Activated CD8-positive, alpha-beta memory T cell treated with anti-CD3 and anti-CD28 coated beads, Interleukin-2, amount 50 U/mL, for 1 hour (primary cell): ENCODE measurements around the gene VAC14.

Experiments used
- DNase-seq: peaks from one replicate; pipeline ENCODE4 v3.0.0-alpha.2; 2020; ENCODE audit errors: extremely low read depth

VAC14 gene

GRCh38 chr16:70708366-70709246 lies 92.4 kb downstream of the VAC14 start:
- DNase-seq, result no peak

DNA sequence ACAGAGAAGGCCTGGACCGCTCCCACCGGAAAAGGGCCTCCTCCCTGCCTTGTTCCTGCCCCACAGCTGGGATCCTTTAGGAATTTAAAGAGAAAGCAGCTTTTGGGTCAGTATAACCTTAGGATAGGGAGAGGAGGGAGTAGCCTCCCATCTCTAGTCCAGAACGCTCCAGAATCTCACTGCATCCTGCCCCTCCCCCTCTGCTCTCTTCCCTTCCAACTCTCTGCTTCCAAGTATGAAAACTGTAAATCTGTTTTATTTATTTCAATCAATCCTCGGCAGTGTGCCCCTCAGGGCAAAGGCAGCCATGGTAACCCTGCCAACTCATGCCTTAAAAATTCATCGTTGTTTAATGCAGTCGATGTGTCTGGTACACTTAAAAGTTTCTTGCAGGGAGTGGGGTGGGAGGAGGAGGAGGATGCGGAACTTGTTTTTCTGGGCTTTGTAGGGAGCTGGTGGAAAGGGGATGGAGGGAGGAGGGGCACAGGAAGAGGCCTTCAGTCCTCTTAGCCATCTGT lies 94.0 kb downstream of the VAC14 start:
- no peak for DNase-seq

DNA sequence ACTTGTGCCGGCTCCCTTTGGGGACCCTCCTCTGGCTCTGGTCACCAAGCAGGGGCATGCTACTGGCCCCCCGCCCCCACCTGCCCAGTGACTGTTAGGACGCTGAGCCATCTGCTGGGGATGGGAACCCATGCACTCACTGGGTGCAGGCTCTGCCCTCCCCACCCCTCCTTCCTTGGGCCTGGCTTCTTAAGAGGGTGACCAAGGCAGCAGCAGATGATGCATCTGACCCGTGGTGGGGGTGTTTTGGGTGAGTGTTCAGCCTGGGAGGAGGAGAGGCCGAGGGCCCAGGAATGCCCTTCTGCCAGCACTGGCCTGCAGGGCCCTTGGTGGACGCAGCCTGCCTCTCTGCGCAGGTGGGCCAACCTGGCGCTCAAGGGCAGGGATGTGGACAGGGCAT lies 95.9 kb downstream of the VAC14 start:
- no peak for DNase-seq

GRCh38 chr16:70704586-70704985 lies 96.4 kb downstream of the VAC14 start:
- DNase-seq, result no peak

GRCh38 chr16:70703835-70704381 lies 97.0 kb downstream of the VAC14 start:
- DNase-seq, result no peak

DNA sequence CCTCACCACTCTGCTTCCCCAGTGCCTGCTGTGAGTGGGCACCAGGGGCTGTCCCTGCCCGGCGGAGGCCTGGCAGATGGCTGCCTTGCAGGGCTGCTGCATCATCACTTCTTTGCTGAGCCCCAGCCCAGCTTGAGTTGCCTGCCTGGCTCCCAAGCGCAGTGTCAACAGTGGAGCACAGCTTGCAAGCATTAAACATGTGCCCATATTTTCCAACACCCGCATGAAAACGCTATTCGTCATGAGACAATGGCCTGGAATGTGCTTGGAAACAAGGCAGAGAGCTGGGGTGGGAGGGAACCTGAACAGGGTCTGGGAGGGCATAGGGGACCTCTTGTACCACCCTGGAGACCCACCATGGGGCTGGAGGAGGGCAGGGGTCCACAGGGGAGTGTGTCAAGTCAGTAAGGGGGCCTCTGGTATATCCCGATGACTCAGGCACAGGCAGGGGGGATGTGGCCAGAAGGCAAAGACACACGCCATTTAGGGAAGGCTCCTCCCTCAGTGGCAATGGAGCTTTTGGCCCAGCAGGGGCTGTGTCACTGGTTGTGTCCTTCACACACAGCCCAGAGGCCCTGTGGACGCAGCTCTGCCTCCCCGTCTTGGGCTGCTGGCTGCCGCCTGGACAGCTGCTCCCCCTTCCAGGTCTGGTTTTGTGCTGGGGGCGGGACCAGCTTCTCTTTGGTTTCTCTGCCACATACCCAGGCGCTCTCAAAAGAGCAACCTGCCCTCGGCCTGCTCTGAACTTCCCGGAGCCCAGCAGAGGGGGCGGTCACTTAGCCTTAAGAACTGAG lies 97.7 kb downstream of the VAC14 start:
- no peak for DNase-seq

- DNase-seq, result no peak
Measured at GRCh38 chr16:70702624-70703023, 98.3 kb downstream of the VAC14 start.

- no peak for DNase-seq
Measured at GRCh38 chr16:70701998-70702397, 99.0 kb downstream of the VAC14 start.

DNA sequence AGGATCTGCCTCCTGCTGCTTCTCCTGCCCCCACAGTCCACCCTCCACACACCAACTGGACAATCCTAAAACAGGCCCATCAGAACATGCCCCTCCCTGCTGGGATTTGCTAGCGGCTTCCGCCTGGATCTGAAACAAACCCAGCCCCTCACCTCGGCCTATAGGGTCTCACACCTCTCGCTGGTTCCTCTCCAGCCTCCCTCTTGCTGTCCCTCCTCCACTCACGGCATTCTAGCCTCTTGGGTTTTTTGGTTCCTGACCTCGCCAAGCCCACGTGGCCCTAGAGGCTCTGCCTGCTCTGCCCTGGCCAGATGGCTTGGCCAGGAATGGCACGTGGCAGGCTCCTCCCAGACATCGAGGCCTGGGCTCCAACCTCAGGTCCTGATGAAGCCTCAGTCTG lies 99.4 kb downstream of the VAC14 start:
- no peak for DNase-seq

- DNase-seq, result no peak
Measured at GRCh38 chr16:70701036-70701435, 99.9 kb downstream of the VAC14 start.

GRCh38 chr16:70700101-70701020 lies 100.6 kb downstream of the VAC14 start:
- DNase-seq, result no peak

- no peak for DNase-seq
Measured at GRCh38 chr16:70699696-70700095, 101.3 kb downstream of the VAC14 start.

DNA sequence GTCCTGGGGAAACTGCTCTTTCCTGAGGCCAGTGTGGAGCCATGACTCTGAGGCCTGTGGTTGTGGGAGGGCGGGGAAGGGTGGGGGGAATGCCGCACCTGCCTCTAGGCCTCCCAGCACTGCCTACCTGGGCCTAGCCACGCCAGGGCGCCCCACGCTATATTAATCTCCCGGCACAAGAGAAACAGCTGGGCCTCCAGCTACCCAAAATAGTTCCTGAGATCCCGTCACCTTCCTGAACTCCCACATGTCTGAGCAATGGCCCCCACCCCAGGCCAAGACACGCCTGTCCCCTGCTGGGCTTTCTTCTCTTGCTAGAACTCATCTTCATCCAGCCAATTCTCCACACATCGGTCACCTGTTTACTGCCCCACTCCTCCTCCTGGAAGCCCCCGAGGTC lies 102.1 kb downstream of the VAC14 start:
- no peak for DNase-seq

DNA sequence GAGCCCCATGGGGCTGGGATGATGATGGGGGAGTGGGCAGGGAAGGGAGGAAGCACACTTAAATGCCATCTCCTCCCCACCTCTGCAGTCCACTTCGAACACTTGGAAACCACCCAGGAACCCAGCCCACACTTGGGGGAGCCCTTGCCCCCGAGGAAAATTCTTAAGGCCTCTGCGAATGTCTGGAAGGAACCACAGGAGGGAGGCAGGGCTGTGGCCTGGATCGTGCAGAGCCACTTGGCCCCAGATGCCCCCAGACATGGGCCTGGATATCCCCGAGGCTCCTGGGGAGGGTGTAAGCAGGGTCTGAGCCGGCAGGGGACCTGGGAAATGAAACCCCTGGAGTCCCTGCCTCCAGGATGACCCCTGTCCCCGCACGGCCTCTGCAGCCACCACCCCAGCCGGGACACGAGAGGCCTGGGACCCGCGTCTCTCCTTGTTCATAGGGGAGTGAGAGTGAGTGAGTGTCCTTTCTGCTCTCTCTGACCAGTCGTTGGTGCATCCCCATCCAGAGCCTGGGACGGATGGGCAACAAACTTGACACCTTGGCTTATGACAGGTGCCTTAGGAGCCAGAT lies 103.3 kb downstream of the VAC14 start:
- no peak for DNase-seq

DNA sequence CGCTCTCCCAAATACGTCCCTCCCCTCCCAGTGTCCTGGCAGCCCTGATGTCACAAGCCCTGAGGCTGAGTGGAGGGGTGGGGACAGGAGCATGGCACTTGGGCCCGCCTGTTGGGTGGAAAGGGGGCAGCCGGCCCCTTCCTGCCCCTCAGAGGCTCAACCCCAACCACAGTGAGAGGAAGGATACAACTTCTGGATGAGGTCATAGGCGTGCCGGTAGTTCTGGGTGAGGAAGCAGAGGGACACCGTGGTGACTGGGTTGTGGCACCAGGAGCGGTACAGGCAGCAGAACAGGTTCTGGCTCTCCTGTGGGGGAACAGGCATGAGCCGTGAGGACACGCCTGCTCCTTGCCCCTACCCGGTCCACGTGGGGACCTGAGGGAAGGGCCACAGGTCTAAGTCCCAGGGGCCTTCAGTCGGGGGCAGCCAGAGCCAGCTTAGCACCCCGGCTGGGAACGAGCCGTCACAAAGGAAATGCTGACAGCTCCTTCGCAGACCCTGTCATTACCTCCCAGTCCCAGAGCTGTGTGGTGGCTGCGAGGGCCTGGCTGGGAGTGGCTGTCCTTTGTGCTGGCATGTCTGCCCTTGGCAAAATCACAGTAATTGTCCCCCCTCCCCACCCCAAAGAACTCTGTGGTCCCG lies 103.9 kb downstream of the VAC14 start:
- DNase-seq, result no peak

DNA sequence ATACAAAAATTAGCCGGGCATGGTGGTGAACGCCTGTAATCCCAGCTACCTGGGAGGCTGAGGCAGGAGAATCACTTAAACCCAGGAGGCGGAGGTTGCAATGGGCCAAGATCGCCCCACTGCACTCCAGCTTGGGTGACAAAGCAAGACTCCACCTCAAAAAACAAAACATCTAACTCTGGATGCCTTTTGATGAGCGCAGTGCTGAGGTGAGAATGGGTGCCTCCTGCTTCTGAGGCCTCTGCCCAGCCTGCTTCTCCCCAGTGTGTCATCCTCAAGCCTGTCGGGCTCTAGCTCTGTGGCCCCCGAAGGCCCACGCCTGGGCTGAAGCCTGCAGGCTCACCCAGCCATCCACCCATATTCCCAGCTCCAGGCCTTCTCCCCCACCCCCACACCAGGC lies 104.6 kb downstream of the VAC14 start:
- DNase-seq, result no peak

DNA sequence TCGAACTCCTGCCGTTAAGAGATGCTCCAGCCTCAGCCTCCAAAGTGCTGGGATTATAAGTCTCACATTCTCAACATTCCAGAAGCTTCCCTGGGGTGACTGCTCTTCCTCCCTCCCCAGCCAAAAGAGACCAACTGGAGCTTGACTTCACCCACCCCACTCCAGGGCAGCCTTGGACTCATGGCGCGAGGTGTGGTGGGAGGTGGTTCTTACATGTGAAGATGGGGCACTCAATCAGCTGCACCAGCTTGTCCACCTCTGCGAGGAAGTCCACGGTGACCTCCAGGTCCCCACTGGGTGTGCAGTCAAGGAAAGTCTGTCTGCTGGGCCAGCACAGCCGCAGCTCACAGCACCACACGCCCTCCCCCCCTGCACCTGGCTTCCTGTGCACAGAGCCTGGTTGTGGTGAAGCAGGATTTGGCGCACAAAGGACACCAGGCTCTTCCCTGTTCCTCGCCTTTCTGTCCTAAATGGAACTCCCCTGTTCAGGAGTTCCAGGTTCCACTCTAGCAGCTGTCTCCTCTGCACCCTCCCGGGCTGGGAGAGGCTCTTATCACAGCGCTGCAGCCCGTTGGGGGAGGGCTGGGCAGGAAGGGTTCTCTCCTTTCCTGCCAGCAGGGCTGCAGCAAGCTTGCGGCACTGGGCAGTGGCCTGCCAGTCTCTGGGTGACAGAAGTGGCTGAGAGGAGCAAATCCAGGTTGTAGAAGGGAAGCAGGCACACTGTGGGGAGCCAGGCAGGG lies 105.5 kb downstream of the VAC14 start:
- no peak for DNase-seq

- DNase-seq, result no peak
Measured at GRCh38 chr16:70694868-70695218, 106.1 kb downstream of the VAC14 start.

DNA sequence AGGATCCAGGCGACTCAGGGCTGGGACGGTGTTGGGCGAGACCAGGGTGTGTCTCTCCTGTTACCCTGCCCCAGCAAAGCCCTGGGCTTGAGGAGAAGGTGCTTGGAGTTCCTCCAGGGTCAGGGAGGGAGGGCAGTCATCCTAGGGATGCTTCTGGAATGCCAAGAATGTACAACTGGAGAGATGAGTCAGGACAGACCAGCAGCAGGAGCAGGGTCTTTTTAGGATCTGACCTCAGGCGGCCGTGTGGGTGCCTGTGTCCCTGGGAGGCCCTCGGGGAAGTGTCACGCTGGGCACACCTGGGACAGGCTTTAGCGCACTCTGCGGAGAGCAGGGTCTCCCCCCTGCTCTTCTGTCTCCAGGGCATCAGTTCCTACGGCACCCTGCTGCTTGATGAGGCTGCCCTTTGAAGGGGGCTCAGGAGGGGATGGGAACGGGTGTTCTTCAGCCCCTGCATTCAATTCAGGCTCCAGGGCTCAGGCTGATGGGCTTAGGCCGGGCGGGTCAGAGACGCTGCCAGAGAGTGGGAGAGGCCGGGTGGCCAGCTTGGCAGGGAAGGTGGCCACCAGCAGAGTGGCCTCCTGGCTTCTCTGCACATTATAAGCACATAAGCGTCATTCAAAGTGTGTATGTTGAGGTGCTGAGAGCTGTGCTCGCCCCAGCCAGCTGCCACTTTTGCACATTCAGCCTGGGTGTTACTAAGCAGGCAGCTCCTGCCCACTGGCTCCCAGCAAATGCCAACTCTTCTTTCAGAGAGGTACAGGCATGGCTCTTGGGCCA lies 106.7 kb downstream of the VAC14 start:
- no peak for DNase-seq
